ENCODE measurements around the gene TRPM3.

Gene TRPM3

GRCh38 chr9:70934642-70935041, 186.8 kb downstream of the TRPM3 start:
- no peaks in the 10 kb centered on the region for H3K9me3 ChIP-seq (replicated peaks; ENCODE audit: insufficient read depth, low read length)
- H3K4me1 ChIP-seq (ENCODE audit: low read length), result no peaks in the 10 kb centered on the region
- H3K4me3 ChIP-seq (ENCODE audit: low read length), result no peak overlapping the region
- TF ChIP-seq EZH2 (optimal IDR thresholded peaks at IDR 0.05; ENCODE audit: low read depth, low read length), result no peak
- no peak for TF ChIP-seq EZH2phosphoT487 (IDR thresholded peaks at IDR 0.05; ENCODE audit: low read length)
- TF ChIP-seq CTCF (IDR thresholded peaks at IDR 0.05; ENCODE audit: low read length), result no peak
- H3K4me2 ChIP-seq (ENCODE audit: low read depth, low read length), result no peak overlapping the region
- no peak overlapping the region for H3K27ac ChIP-seq (ENCODE audit: low read length)
- no peaks in the 10 kb centered on the region for H3K36me3 ChIP-seq (replicated peaks; ENCODE audit: insufficient read depth, low read length)
- H3K9ac ChIP-seq (ENCODE audit: low read length), result no peak overlapping the region
- H3K27me3 ChIP-seq (replicated peaks; ENCODE audit: insufficient read depth, low read length), result no peaks in the 10 kb centered on the region
- no peaks in the 10 kb centered on the region for H3F3A ChIP-seq (ENCODE audit: insufficient read depth, low read length)
- no peaks in the 10 kb centered on the region for H4K20me1 ChIP-seq (ENCODE audit: insufficient read depth, low read length)
- H3K9me2 ChIP-seq (replicated peaks; ENCODE audit: insufficient read depth, low read length), result no peaks in the 10 kb centered on the region
- DNase-seq, result no peak
- H2AFZ ChIP-seq (ENCODE audit: low read length), result no peak overlapping the region
- H3K79me2 ChIP-seq (ENCODE audit: low read length), result no peaks in the 10 kb centered on the region

GRCh38 chr9:70933321-70933720, 188.1 kb downstream of the TRPM3 start:
- H3K9me2 ChIP-seq (replicated peaks; ENCODE audit: insufficient read depth, low read length), result no peaks in the 10 kb centered on the region
- no peak overlapping the region for H3K9ac ChIP-seq (ENCODE audit: low read length)
- no peak for TF ChIP-seq EZH2phosphoT487 (IDR thresholded peaks at IDR 0.05; ENCODE audit: low read length)
- no peak for TF ChIP-seq CTCF (IDR thresholded peaks at IDR 0.05; ENCODE audit: low read length)
- TF ChIP-seq EZH2 (optimal IDR thresholded peaks at IDR 0.05; ENCODE audit: low read depth, low read length), result no peak
- H3K27ac ChIP-seq (ENCODE audit: low read length), result no peak overlapping the region
- no peaks in the 10 kb centered on the region for H3F3A ChIP-seq (ENCODE audit: insufficient read depth, low read length)
- no peak for DNase-seq
- H3K4me2 ChIP-seq (ENCODE audit: low read depth, low read length), result no peak overlapping the region
- no peak overlapping the region for H2AFZ ChIP-seq (ENCODE audit: low read length)
- H3K4me1 ChIP-seq (ENCODE audit: low read length), result no peaks in the 10 kb centered on the region
- H3K36me3 ChIP-seq (replicated peaks; ENCODE audit: insufficient read depth, low read length), result no peaks in the 10 kb centered on the region
- no peaks in the 10 kb centered on the region for H3K79me2 ChIP-seq (ENCODE audit: low read length)
- H3K4me3 ChIP-seq (ENCODE audit: low read length), result no peak overlapping the region
- no peaks in the 10 kb centered on the region for H4K20me1 ChIP-seq (ENCODE audit: insufficient read depth, low read length)
- no peaks in the 10 kb centered on the region for H3K9me3 ChIP-seq (replicated peaks; ENCODE audit: insufficient read depth, low read length)
- no peaks in the 10 kb centered on the region for H3K27me3 ChIP-seq (replicated peaks; ENCODE audit: insufficient read depth, low read length)

GRCh38 chr9:70932097-70932496, 189.3 kb downstream of the TRPM3 start:
- no peaks in the 10 kb centered on the region for H3F3A ChIP-seq (ENCODE audit: insufficient read depth, low read length)
- H3K27me3 ChIP-seq (replicated peaks; ENCODE audit: insufficient read depth, low read length), result no peaks in the 10 kb centered on the region
- H3K27ac ChIP-seq (ENCODE audit: low read length), result no peak overlapping the region

More at GRCh38 chr9:70932097-70932496, 189.3 kb downstream of the TRPM3 start:
- H3K79me2 ChIP-seq (ENCODE audit: low read length), result no peaks in the 10 kb centered on the region
- H3K4me3 ChIP-seq (ENCODE audit: low read length), result no peak overlapping the region
- no peaks in the 10 kb centered on the region for H3K36me3 ChIP-seq (replicated peaks; ENCODE audit: insufficient read depth, low read length)
- H3K4me1 ChIP-seq (ENCODE audit: low read length), result no peaks in the 10 kb centered on the region
- no peak overlapping the region for H2AFZ ChIP-seq (ENCODE audit: low read length)
- no peak overlapping the region for H3K4me2 ChIP-seq (ENCODE audit: low read depth, low read length)
- H3K9me3 ChIP-seq (replicated peaks; ENCODE audit: insufficient read depth, low read length), result no peaks in the 10 kb centered on the region
- H4K20me1 ChIP-seq (ENCODE audit: insufficient read depth, low read length), result no peaks in the 10 kb centered on the region
- DNase-seq, result no peak
- no peak overlapping the region for H3K9ac ChIP-seq (ENCODE audit: low read length)
- TF ChIP-seq EZH2 (optimal IDR thresholded peaks at IDR 0.05; ENCODE audit: low read depth, low read length) (no peak), EZH2phosphoT487 (IDR thresholded peaks at IDR 0.05; ENCODE audit: low read length) (no peak), CTCF (IDR thresholded peaks at IDR 0.05; ENCODE audit: low read length) (no peak)
- no peaks in the 10 kb centered on the region for H3K9me2 ChIP-seq (replicated peaks; ENCODE audit: insufficient read depth, low read length)
